WERI-Rb-1 (cell line): ENCODE results near the gene USP2.

ENCODE experiments used
- DNase-seq: peaks from one replicate; pipeline ENCODE4 v3.0.0-alpha.2; 2020
- H3K27ac ChIP-seq: fragments of 250-450 bp; sonication (Bioruptor Pico); 2 replicates; pipeline ENCODE4 v1.5.1; 2020; ENCODE audit warnings: mild to moderate bottlenecking, moderate library complexity
- H3K27me3 ChIP-seq: fragments of 250-450 bp; sonication (Bioruptor Pico); 2 replicates; pipeline ENCODE4 v1.5.1; 2021; ENCODE audit warnings: mild to moderate bottlenecking, low read depth, moderate library complexity; ENCODE audit not compliant: insufficient read depth, severe bottlenecking
- H3K36me3 ChIP-seq: fragments of 250-450 bp; sonication (Bioruptor Pico); 2 replicates; pipeline ENCODE4 v1.5.1; 2020; ENCODE audit warnings: mild to moderate bottlenecking, moderate library complexity
- H3K4me3 ChIP-seq: 2 replicates; pipeline ENCODE4 v1.5.1; 2011; ENCODE audit warnings: low read depth, mild to moderate bottlenecking, control low read depth, low read length
- H3K9me3 ChIP-seq: fragments of 250-450 bp; sonication (Bioruptor Pico); 2 replicates; pipeline ENCODE4 v1.5.1; 2021; ENCODE audit warnings: mild to moderate bottlenecking, moderate library complexity; ENCODE audit not compliant: severe bottlenecking
- TF ChIP-seq, protein P1 (sequence below): IDR thresholded peaks from 2 replicates; pipeline ENCODE4 v1.5.1; 2011; ENCODE audit warnings: low read depth, mild to moderate bottlenecking, control low read depth, inconsistent platforms, low read length

USP2 gene

GRCh38 chr11:119415966-119416365 is 34.5 kb upstream of the USP2 start:
- Histone ChIP-seq H3K9me3 (peaks cover 4% of the 10 kb centered on the region), H3K27ac (no peak overlapping the region), H3K27me3 (no peaks in the 10 kb centered on the region), H3K4me3 (no peak overlapping the region), H3K36me3 (no peaks in the 10 kb centered on the region)
- no peak for DNase-seq
- TF ChIP-seq, protein P1, sequence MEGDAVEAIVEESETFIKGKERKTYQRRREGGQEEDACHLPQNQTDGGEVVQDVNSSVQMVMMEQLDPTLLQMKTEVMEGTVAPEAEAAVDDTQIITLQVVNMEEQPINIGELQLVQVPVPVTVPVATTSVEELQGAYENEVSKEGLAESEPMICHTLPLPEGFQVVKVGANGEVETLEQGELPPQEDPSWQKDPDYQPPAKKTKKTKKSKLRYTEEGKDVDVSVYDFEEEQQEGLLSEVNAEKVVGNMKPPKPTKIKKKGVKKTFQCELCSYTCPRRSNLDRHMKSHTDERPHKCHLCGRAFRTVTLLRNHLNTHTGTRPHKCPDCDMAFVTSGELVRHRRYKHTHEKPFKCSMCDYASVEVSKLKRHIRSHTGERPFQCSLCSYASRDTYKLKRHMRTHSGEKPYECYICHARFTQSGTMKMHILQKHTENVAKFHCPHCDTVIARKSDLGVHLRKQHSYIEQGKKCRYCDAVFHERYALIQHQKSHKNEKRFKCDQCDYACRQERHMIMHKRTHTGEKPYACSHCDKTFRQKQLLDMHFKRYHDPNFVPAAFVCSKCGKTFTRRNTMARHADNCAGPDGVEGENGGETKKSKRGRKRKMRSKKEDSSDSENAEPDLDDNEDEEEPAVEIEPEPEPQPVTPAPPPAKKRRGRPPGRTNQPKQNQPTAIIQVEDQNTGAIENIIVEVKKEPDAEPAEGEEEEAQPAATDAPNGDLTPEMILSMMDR = no peak

DNA sequence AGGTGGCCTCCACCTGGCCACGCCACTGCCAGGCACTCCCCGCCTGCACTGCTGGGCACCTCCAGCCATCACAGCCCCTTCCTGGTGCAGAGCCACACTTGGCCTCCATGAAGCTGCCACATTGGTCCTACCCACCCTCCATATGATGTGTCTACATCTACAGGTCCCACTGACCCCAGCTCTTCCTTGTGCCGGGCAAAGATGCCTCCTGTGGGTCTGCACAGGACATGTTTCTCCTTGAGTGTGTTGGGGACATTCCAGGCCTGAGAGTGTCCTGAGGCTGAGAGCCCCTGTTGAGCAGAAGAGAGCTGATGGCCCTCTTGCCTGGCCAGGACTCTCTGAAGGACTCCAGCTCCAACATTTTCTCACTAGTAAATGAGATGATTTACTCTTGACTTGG is 34.0 kb upstream of the USP2 start:
- TF ChIP-seq, protein P1 = no peak
- Histone ChIP-seq H3K27me3 (no peaks in the 10 kb centered on the region), H3K4me3 (no peak overlapping the region), H3K9me3 (peaks cover 4% of the 10 kb centered on the region), H3K27ac (no peak overlapping the region), H3K36me3 (no peaks in the 10 kb centered on the region)
- no peak for DNase-seq

GRCh38 chr11:119414734-119415133 is 33.2 kb upstream of the USP2 start:
- Histone ChIP-seq H3K27me3 (no peaks in the 10 kb centered on the region), H3K36me3 (no peaks in the 10 kb centered on the region), H3K9me3 (peaks cover 4% of the 10 kb centered on the region), H3K4me3 (no peak overlapping the region), H3K27ac (no peak overlapping the region)
- no peak for DNase-seq
- TF ChIP-seq, protein P1 = no peak

DNA sequence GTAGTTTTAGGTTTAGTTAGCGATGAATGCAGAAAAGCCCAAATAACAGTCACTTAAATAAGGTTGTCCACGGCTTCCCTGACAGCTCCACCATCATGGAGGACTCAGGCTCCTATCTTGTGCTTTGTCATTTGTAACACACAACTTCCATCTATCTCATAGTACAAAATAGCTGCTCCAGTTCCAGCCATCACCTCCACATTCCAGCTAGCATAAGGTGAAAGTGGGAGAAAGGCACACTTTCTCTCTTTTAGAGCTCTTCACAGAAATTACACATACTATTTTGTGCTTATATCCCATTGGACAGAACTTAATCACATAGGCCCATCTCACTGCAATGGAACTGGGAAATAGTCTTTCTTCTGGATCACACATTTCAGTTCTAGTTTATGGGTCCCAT is 32.8 kb upstream of the USP2 start:
- no peak for DNase-seq
- no peak overlapping the region for H3K4me3 ChIP-seq

GRCh38 chr11:119412072-119412471 is 30.6 kb upstream of the USP2 start:
- Histone ChIP-seq H3K4me3 (no peak overlapping the region), H3K36me3 (no peaks in the 10 kb centered on the region), H3K27me3 (no peaks in the 10 kb centered on the region), H3K9me3 (peaks cover 4% of the 10 kb centered on the region), H3K27ac (no peak overlapping the region)
- DNase-seq = no peak
- TF ChIP-seq, protein P1 = no peak

More for the DNA sequence above, 32.8 kb upstream of the USP2 start:
- Histone ChIP-seq H3K27ac (no peak overlapping the region), H3K36me3 (no peaks in the 10 kb centered on the region), H3K27me3 (no peaks in the 10 kb centered on the region), H3K9me3 (peaks cover 4% of the 10 kb centered on the region)
- TF ChIP-seq, protein P1 = no peak

- TF ChIP-seq, protein P1 = no peak
- no peak overlapping the region for H3K4me3 ChIP-seq
- no peak for DNase-seq
- H3K9me3 ChIP-seq = peaks cover 4% of the 10 kb centered on the region
- H3K27me3 ChIP-seq = no peaks in the 10 kb centered on the region
- H3K36me3 ChIP-seq = no peaks in the 10 kb centered on the region
- no peak overlapping the region for H3K27ac ChIP-seq
These were observed 29.0 kb upstream of the USP2 start for GRCh38 chr11:119410501-119410900.
